PC-9 (cell line): ENCODE data around the gene ZNF597. TPM values are rescaled to one million over a fixed set of nuclear protein-coding genes. Genes with fewer than 3 reads are reported as not detected.

Experiments used
- BruUV-seq: library from RNA; stranded (reverse); fragments of 400-500 nt; replicated peaks from 2 replicates; lab custom pipeline; 2021; lab: Mats Ljungman, UMichigan
- CTCF ChIA-PET: fragments of 300-600 bp; sonication (Branson Sonifier 250); formaldehyde crosslinking; loops from one replicate; lab custom pipeline; 2022; ENCODE audit warnings: antibody characterized with exemption; lab: Charles Lee
- POLR2A ChIA-PET: fragments of 300-600 bp; sonication (Branson Sonifier 250); formaldehyde crosslinking; loops from one replicate; lab custom pipeline; 2022; ENCODE audit warnings: antibody characterized with exemption; ENCODE audit not compliant: unreplicated experiment; lab: Charles Lee
- DNase-seq, 2 experiments: peaks; one replicate each; pipeline versions ENCODE4 v3.0.0 to v3.0.0-alpha.2; 2015 to 2022; ENCODE audit warnings: mixed read lengths in 1 of 2
- H2AFZ ChIP-seq: fragments of 200-600 bp; sonication (generic); 2 replicates; pipeline ENCODE4 v1.8.1; 2017; ENCODE audit warnings: antibody characterized with exemption
- H3F3A ChIP-seq: fragments of 200-600 bp; sonication (generic); 2 replicates; pipeline ENCODE4 v1.8.1; 2017; ENCODE audit warnings: antibody characterized with exemption, mild to moderate bottlenecking, low read depth; ENCODE audit not compliant: insufficient read depth
- H3K27ac ChIP-seq: fragments of 200-600 bp; sonication (generic); 2 replicates; pipeline ENCODE4 v1.6.1; 2016; ENCODE audit warnings: mixed run types
- H3K27me3 ChIP-seq: fragments of 200-600 bp; sonication (generic); 2 replicates; pipeline ENCODE4 v1.6.1; 2016; ENCODE audit warnings: low read depth, mixed run types; ENCODE audit not compliant: insufficient read depth
- H3K36me3 ChIP-seq: fragments of 200-600 bp; sonication (generic); 2 replicates; pipeline ENCODE4 v1.6.1; 2016; ENCODE audit warnings: low read depth, mixed run types
- H3K4me1 ChIP-seq: fragments of 200-600 bp; sonication (generic); replicated peaks from 2 replicates; pipeline ENCODE4 v1.6.1; 2016; ENCODE audit warnings: mixed run types; ENCODE audit not compliant: insufficient read depth
- H3K4me2 ChIP-seq: fragments of 200-600 bp; sonication (generic); 2 replicates; pipeline ENCODE4 v1.6.1; 2017; ENCODE audit warnings: mixed run types
- H3K4me3 ChIP-seq: fragments of 200-600 bp; sonication (generic); 2 replicates; pipeline ENCODE4 v1.6.1; 2016; ENCODE audit warnings: mixed run types
- H3K79me2 ChIP-seq: fragments of 200-600 bp; sonication (generic); 2 replicates; pipeline ENCODE4 v1.6.1; 2017; ENCODE audit warnings: low read depth, mixed run types
- H3K9me2 ChIP-seq: fragments of 200-600 bp; sonication (generic); 2 replicates; pipeline ENCODE4 v1.8.1; 2017; ENCODE audit warnings: mild to moderate bottlenecking; ENCODE audit not compliant: insufficient read depth
- H3K9me3 ChIP-seq: fragments of 200-600 bp; sonication (generic); 2 replicates; pipeline ENCODE4 v1.8.1; 2016; ENCODE audit warnings: low read depth; ENCODE audit not compliant: insufficient read depth
- H4K20me1 ChIP-seq: fragments of 200-600 bp; sonication (generic); 2 replicates; pipeline ENCODE4 v1.8.1; 2017; ENCODE audit not compliant: insufficient read depth
- EZH2 ChIP-seq: fragments of 200-600 bp; sonication (generic); IDR thresholded peaks from 2 replicates; pipeline ENCODE4 v1.8.0; 2017; ENCODE audit warnings: antibody characterized with exemption, low read depth
- intact Hi-C: fragments of 100-400 bp; cut with micrococcal nuclease; formaldehyde crosslinking; loops from one replicate; pipeline ENCODE4 v1.10.0; 2022; ENCODE audit not compliant: unreplicated experiment
- total RNA-seq: library from RNA; stranded (reverse); gene quantifications from 2 replicates; pipeline ENCODE4 v1.2.3, GENCODE V29; 2021
- TF ChIP-seq, protein P1 (sequence below): fragments of 200-600 bp; sonication (generic); conservative IDR thresholded peaks from 2 replicates; pipeline ENCODE4 v1.6.1; 2017; ENCODE audit warnings: mixed run types, antibody characterized with exemption, mild to moderate bottlenecking, moderate library complexity

The ZNF597 gene
- total RNA-seq, 1 experiment from 2014 or later: 1.5 TPM

GRCh38 chr16:3486506-3487215 lies 43.4 kb upstream of the ZNF597 start:
- POLR2A ChIA-PET: interaction anchor here (0.5 kb wide), 1 partner anchor 398 kb away, joined by 4 read pairs; no protein-coding TSS in a partner anchor
- no TSS peak for BruUV-seq

GRCh38 chr16:3485821-3486505 lies 42.7 kb upstream of the ZNF597 start:
- ChIA-PET POLR2A (interaction anchor here (0.5 kb wide), 1 partner anchor 397 kb away, joined by 4 read pairs; no protein-coding TSS in a partner anchor), CTCF (interaction anchor here (0.6 kb wide), 1 partner anchor 158 kb away, joined by 3 read pairs; no protein-coding TSS in a partner anchor)
- peaks cover 17% of the 10 kb centered on the region; the same call in 1 of the 2 replicates for H3F3A ChIP-seq
- no peak overlapping the region for H3K4me2 ChIP-seq
- no TSS peak for BruUV-seq
- no peaks in the 10 kb centered on the region for H3K27me3 ChIP-seq
- intact Hi-C loops: no loop called here
- no peaks in the 10 kb centered on the region; the same call in 1 of the 2 replicates for H4K20me1 ChIP-seq
- DNase-seq: no peak
- TF ChIP-seq EZH2: no peak
- TF ChIP-seq, protein P1, sequence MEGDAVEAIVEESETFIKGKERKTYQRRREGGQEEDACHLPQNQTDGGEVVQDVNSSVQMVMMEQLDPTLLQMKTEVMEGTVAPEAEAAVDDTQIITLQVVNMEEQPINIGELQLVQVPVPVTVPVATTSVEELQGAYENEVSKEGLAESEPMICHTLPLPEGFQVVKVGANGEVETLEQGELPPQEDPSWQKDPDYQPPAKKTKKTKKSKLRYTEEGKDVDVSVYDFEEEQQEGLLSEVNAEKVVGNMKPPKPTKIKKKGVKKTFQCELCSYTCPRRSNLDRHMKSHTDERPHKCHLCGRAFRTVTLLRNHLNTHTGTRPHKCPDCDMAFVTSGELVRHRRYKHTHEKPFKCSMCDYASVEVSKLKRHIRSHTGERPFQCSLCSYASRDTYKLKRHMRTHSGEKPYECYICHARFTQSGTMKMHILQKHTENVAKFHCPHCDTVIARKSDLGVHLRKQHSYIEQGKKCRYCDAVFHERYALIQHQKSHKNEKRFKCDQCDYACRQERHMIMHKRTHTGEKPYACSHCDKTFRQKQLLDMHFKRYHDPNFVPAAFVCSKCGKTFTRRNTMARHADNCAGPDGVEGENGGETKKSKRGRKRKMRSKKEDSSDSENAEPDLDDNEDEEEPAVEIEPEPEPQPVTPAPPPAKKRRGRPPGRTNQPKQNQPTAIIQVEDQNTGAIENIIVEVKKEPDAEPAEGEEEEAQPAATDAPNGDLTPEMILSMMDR: no peak
- H3K9me3 ChIP-seq: no peaks in the 10 kb centered on the region
- no peak overlapping the region for H3K27ac ChIP-seq
- H2AFZ ChIP-seq: no peak overlapping the region
- H3K9me2 ChIP-seq: no peaks in the 10 kb centered on the region
- H3K4me3 ChIP-seq: no peak overlapping the region
- peaks cover 13% of the 10 kb centered on the region for H3K4me1 ChIP-seq
- peaks cover 9% of the 10 kb centered on the region; the same call in 1 of the 2 replicates for H3K36me3 ChIP-seq
- no peaks in the 10 kb centered on the region for H3K79me2 ChIP-seq

More at GRCh38 chr16:3486506-3487215, 43.4 kb upstream of the ZNF597 start:
- H3K79me2 ChIP-seq: no peaks in the 10 kb centered on the region
- H3K9me3 ChIP-seq: no peaks in the 10 kb centered on the region
- H3F3A ChIP-seq: peaks cover 16% of the 10 kb centered on the region; the same call in 1 of the 2 replicates
- H3K4me3 ChIP-seq: no peak overlapping the region
- intact Hi-C loops: no loop called here
- H3K4me1 ChIP-seq: peaks cover 13% of the 10 kb centered on the region
- no peak for DNase-seq
- no peak for TF ChIP-seq EZH2
- TF ChIP-seq, protein P1: no peak
- no peak overlapping the region for H3K4me2 ChIP-seq
- no peaks in the 10 kb centered on the region for H3K9me2 ChIP-seq
- H3K36me3 ChIP-seq: peaks cover 9% of the 10 kb centered on the region; the same call in 1 of the 2 replicates
- H4K20me1 ChIP-seq: no peaks in the 10 kb centered on the region; the same call in 1 of the 2 replicates
- no peak overlapping the region for H2AFZ ChIP-seq
- H3K27ac ChIP-seq: no peak overlapping the region
- CTCF ChIA-PET: interaction anchor here (0.6 kb wide), 1 partner anchor 157 kb away, joined by 3 read pairs; no protein-coding TSS in a partner anchor
- no peaks in the 10 kb centered on the region for H3K27me3 ChIP-seq

DNA sequence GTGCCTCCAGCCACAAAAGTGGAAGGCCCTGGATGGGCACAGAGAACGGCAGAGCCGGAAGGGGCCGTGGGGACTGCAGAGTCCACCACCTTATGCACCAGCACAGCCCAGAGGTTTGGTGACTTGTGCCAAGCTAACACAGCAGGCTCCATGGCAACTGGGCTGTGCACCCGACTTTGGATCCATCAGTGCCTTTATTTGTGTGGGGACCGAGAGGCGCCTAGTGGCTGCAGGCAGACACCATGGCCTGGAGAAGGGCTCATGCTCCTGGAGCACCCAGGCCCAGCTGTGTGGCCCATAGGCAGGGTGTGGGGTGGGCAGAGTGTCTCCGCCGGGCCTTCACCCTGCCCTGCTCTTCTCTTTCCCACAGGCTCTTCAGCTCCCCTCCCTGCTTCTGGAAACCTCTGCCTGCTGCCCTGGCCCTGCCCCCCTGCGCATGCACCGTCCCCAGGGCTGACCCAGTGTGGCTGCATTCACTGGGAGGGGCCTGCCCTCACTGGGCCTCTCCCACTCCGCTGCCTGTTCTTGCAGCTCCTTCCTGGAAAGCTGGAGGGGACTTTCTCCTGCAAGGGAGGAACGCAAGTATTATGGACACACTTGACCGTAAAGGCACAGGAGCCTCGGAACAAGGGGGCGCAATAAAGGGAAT lies 41.9 kb upstream of the ZNF597 start:
- Histone ChIP-seq H3K4me2 (no peak overlapping the region), H3K9me2 (no peaks in the 10 kb centered on the region), H2AFZ (no peak overlapping the region), H3K79me2 (no peaks in the 10 kb centered on the region), H3K4me1 (peaks cover 13% of the 10 kb centered on the region), H3K27ac (no peak overlapping the region), H3K27me3 (no peaks in the 10 kb centered on the region), H3K9me3 (no peaks in the 10 kb centered on the region), H3K4me3 (no peak overlapping the region), H3K36me3 (peaks cover 9% of the 10 kb centered on the region; the same call in 1 of the 2 replicates), H3F3A (peaks cover 19% of the 10 kb centered on the region; the same call in 1 of the 2 replicates), H4K20me1 (no peaks in the 10 kb centered on the region; the same call in 1 of the 2 replicates)
- intact Hi-C loops: no loop called here
- TF ChIP-seq EZH2: no peak
- TF ChIP-seq, protein P1: no peak
- ChIA-PET CTCF (no interaction called here), POLR2A (no interaction called here)
- DNase-seq: no peak
- no TSS peak for BruUV-seq
